C4-2B (cell line): ENCODE data around the gene GNG3.
"Not testable (repeated sequence)": the region's sequence is repeated elsewhere in the genome, so short reads cannot be mapped to it uniquely, and the experiment has no call there.

Experiments
- H3K27ac ChIP-seq: fragments of 450-650 bp; 2 replicates; pipeline ENCODE4 v1.5.1; 2017
- ZFX ChIP-seq: fragments of 450-650 bp; IDR thresholded peaks from 2 replicates; pipeline ENCODE4 v1.6.1; 2017
- TF ChIP-seq, protein P1 (sequence below): fragments of 450-650 bp; conservative IDR thresholded peaks from 2 replicates; pipeline ENCODE4 v1.5.1; 2017; ENCODE audit warnings: mild to moderate bottlenecking

Gene GNG3

DNA sequence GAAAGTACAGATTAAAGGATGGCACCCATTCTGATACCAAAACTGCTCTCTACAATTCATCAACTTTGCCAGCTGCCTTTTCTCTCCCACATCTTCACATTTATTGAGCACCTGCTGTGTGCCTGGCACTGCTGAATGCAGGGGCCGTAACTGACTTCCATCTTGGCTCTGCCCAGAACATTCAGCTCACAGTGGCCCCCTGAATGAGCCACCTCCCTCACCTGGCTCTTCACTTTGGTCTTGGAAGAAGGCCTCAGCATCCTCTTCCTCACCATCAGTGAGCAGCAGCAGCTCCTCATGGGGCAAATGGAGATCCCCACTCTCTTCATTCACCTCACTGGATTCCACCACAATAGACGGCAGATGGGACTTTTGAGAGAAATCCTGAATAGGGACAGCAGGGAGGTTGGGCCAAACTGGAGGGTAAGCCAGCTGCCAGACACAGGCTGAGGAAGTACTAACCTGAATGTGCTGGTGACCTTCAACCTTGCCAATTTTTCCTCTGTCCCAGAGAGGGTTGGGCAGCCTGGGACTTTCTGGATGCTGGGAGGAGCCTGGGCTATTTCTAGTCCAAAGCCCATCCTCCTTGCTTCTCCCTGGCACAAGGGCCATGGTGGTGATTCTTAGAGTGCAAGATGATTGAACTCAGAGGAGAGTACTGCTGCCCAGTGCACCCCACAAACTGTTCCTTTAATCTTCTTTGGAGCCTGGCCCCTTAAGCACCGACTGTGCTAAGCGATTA is 37.9 kb upstream of the GNG3 start:
- peak overlapping the region; percentile 98 for H3K27ac ChIP-seq
- no peak for TF ChIP-seq ZFX
- TF ChIP-seq, protein P1, sequence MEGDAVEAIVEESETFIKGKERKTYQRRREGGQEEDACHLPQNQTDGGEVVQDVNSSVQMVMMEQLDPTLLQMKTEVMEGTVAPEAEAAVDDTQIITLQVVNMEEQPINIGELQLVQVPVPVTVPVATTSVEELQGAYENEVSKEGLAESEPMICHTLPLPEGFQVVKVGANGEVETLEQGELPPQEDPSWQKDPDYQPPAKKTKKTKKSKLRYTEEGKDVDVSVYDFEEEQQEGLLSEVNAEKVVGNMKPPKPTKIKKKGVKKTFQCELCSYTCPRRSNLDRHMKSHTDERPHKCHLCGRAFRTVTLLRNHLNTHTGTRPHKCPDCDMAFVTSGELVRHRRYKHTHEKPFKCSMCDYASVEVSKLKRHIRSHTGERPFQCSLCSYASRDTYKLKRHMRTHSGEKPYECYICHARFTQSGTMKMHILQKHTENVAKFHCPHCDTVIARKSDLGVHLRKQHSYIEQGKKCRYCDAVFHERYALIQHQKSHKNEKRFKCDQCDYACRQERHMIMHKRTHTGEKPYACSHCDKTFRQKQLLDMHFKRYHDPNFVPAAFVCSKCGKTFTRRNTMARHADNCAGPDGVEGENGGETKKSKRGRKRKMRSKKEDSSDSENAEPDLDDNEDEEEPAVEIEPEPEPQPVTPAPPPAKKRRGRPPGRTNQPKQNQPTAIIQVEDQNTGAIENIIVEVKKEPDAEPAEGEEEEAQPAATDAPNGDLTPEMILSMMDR: no peak

DNA sequence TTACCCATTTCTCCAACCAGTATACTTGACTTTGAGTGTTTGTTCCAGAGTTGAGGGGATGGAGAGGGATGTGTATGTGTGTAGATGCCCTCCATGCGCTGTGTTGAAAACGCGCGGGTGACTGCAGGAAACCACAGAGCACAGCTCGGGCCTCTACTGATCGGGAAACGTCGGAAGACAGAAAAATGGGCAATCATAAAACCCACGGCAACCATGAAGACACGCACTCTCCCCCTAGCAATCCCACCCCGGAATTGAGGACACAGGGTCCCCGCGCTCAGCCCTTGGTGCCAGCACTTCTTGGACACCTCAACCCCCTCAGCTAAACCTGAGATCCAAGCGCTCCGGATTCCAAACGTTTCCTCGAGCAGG is 36.3 kb upstream of the GNG3 start:
- no peak for TF ChIP-seq ZFX
- TF ChIP-seq, protein P1: no peak
- peak overlapping the region; percentile 98 for H3K27ac ChIP-seq

DNA sequence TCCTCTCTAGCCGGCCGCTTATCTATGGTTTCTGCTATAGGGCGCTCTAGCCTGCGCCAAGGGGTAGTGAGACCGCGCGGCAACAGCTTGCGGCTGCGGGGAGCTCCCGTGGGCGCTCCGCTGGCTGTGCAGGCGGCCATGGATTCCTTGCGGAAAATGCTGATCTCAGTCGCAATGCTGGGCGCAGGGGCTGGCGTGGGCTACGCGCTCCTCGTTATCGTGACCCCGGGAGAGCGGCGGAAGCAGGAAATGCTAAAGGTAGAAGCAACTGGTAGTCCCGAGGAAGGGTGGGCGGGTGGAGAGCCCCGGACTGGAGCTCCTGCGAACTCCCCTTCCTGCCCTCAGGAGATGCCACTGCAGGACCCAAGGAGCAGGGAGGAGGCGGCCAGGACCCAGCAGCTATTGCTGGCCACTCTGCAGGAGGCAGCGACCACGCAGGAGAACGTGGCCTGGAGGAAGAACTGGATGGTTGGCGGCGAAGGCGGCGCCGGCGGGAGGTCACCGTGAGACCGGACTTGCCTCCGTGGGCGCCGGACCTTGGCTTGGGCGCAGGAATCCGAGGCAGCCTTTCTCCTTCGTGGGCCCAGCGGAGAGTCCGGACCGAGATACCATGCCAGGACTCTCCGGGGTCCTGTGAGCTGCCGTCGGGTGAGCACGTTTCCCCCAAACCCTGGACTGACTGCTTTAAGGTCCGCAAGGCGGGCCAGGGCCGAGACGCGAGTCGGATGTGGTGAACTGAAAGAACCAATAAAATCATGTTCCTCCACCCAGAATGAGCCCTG is 35.7 kb upstream of the GNG3 start, which contains the start of the genes LBHD1 and UQCC3:
Gene LBHD1, minus strand, starts transcription at position 660 of the 782 bp plus-strand sequence. CDS start 2,236 bp downstream, outside the sequence.
Gene UQCC3, plus strand, starts transcription at position 66 of the 782 bp plus-strand sequence. Its CDS starts 73 bp downstream, at position 139.
- H3K27ac ChIP-seq: peak within 1 kb of the TSS; percentile 98
- TF ChIP-seq ZFX: peak; percentile 54; the same call in 1 of the 2 replicates
- TF ChIP-seq, protein P1: no peak

DNA sequence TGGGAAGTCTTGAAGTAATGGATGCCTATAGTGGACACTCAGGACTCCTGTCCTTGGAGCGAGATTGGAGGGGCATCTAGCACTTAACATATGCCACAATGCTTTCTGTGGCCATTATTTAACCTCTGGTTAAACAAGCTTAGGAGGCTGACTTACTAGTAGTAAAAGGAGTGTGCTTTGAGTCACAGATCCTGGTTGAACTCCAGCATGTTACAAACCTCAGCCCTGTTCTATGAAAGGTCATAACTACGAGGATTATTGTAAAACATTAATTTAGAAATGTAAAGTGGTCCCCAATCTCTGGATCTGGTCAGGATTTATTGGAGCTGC is 34.3 kb upstream of the GNG3 start:
- TF ChIP-seq, protein P1: no peak
- no peak for TF ChIP-seq ZFX
- peak overlapping the region; percentile 98 for H3K27ac ChIP-seq

DNA sequence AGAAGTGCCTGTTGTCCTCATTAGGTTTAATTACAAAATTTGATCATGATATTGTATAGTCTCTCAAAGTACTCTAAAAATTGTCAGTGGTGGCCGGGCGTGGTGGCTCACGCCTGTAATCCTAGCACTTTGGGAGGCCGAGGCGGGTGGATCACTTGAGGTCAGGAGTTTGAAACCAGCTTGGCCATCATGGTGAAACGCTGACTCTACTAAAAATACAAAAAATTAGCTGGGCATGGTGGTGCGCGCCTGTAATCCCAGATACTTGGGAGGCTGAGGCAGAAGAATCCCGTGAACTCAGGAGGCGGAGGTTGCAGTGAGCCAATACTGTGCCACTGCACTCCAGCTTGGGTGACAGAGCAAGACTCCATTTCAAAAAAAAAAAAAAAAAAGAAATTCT is 32.1 kb upstream of the GNG3 start:
- not testable (repeated sequence) for H3K27ac ChIP-seq

DNA sequence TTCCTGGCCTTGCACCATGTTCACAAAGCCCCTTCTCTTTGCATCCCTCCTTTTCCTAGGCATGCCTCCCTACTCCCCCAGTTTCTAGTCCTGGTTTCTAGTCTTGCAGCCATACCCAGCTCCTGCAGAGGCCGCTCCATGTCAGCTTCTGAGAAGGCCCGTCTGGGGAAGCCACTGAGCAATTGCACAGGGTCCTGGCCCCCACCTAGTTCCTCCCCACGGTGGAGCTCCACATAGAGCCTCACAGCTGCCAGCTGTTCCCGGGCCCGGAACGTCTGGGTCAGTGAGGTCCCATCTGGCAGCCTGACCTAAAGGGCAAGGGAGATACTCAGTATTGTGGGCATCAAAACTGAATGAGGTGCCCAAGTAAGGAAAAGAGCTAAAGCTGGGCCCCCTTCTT is 30.8 kb upstream of the GNG3 start:
- no peak overlapping the region; the same call in 1 of the 2 replicates for H3K27ac ChIP-seq
- no peak for TF ChIP-seq ZFX
- TF ChIP-seq, protein P1: no peak

DNA sequence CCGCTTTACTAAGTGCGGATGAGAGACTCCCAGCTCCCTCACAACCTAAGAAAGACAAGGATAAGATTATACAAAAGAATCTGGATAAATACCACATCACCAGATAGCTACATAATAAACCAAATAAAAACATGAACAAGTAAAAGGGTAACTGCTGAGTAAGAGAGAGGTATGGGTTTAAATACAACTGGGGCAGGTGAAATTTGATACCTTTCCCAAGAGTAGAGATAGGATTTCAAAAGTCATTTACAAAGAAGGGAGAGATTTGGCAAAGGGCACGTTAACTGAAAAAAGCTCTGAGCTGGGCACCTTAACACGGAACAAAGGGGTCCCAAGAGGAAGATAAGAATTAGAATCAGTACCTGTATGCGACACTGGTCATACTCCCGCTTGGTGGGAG is 30.3 kb upstream of the GNG3 start:
- H3K27ac ChIP-seq: peak overlapping the region; percentile 83; the same call in 1 of the 2 replicates
- TF ChIP-seq, protein P1: no peak
- no peak for TF ChIP-seq ZFX
